ENCODE measurements around the gene YAF2. TPM values are rescaled to one million over a fixed set of nuclear protein-coding genes. Genes with fewer than 3 reads are reported as not detected.

The YAF2 gene
- total and polyA plus RNA-seq, 2 experiments from 2014 or later = 1.0 TPM

- no peak for TF ChIP-seq ZNF462 (CRISPR knock-in tag; IDR thresholded peaks at IDR 0.05)
- no peak for TF ChIP-seq NANOG (IDR thresholded peaks at IDR 0.05; ENCODE audit: borderline replicate concordance)
- TF ChIP-seq ZNF331 (CRISPR knock-in tag; IDR thresholded peaks at IDR 0.05; ENCODE audit: low read depth) = no peak
- no peak for TF ChIP-seq REST (IDR thresholded peaks at IDR 0.05; ENCODE audit: unreplicated experiment)
These were observed 94.0 kb downstream of the YAF2 start (continued) for GRCh38 chr12:42144158-42144407.

- no peaks in the 10 kb centered on the region; the same call in 2 of the 3 replicates for H3K9me3 Mint-ChIP-seq
- peaks cover 49% of the 10 kb centered on the region for H3K79me2 ChIP-seq (replicated peaks; ENCODE audit: insufficient read depth)
- peak overlapping the region; percentile 76 for H3K4me2 ChIP-seq
- H3K27ac Mint-ChIP-seq = peak overlapping the region; percentile 66; the same call in 1 of the 2 replicates
- peaks cover 14% of the 10 kb centered on the region; the same call in 1 of the 2 replicates for H3F3A ChIP-seq (replicated peaks; ENCODE audit: low read depth)
- DNase-seq (ENCODE audit: low spot score) (no peak), ATAC-seq (no peak)
- H3K9me2 ChIP-seq (ENCODE audit: insufficient read depth) = no peaks in the 10 kb centered on the region
- H3K27ac ChIP-seq (ENCODE audit: low read depth) = no peak overlapping the region
- H3K4me3 Mint-ChIP-seq = peak overlapping the region; percentile 91
- H3K4me3 ChIP-seq = peak overlapping the region; percentile 59
- H4K20me1 ChIP-seq (replicated peaks; ENCODE audit: insufficient read depth) = peaks cover 19% of the 10 kb centered on the region; the same call in 1 of the 2 replicates
- H3K4me1 Mint-ChIP-seq = peaks cover 25% of the 10 kb centered on the region
- H3K36me3 ChIP-seq (ENCODE audit: insufficient read depth) = no peaks in the 10 kb centered on the region
- H2AFZ ChIP-seq = peak overlapping the region; percentile 78; the same call in 1 of the 2 replicates
- peaks cover 23% of the 10 kb centered on the region for H3K4me1 ChIP-seq (ENCODE audit: insufficient read depth)
- H3K27me3 Mint-ChIP-seq (ENCODE audit: insufficient read depth, low read depth, poor library complexity) = peaks cover 6% of the 10 kb centered on the region
- no peaks in the 10 kb centered on the region; the same call in 2 of the 3 replicates for H3K36me3 Mint-ChIP-seq (ENCODE audit: low read depth)
- peaks cover 50% of the 10 kb centered on the region for H3K27me3 ChIP-seq (ENCODE audit: insufficient read depth)
- TF ChIP-seq CTCF (conservative IDR thresholded peaks at IDR 0.05; ENCODE audit: low read depth in 2 of 2) = no peak
These were observed 94.4 kb downstream of the YAF2 start for GRCh38 chr12:42143452-42144157.
